ENCODE results near the gene EIF4H. TPM values are rescaled to one million over a fixed set of nuclear protein-coding genes. Genes with fewer than 3 reads are reported as not detected.

Gene EIF4H
- polyA plus RNA-seq, 2 of the 4 experiments (the other 2 are of a cell fraction), result 361 to 364 TPM

DNA sequence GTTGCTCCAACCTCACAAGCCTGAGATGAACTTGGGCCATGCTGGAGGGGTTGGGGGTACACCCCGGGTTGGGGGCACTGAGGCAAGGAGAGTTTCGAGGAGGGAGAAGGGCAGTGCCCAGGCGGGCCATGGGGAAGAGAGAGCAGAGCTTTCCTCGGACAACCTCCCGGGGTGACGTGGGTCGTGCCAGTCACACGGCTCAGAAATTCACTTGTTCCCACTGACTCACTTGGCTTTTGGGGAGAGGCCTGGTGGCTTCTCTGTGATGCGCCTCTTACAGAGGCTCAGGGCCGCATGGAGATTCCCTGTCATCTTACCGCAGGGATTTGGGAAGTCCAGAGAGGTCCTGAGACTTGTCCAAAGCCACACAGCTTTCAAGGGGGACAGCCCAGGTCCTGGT is 38.5 kb downstream of the EIF4H start:
- ATAC-seq, result no peak
- H3K9me3 ChIP-seq, result no peaks in the 10 kb centered on the region
- no peak for FAIRE-seq
- no peak overlapping the region for H3K27ac ChIP-seq
- ChIA-PET POLR2A (no interaction called here), CTCF (interaction anchor here (1.5 to 28.4 kb wide), 2 partner anchors 11 to 184 kb away, joined by 4 to 684 read pairs; no protein-coding TSS in a partner anchor)
- TF ChIP-seq BHLHE40 (IDR thresholded peaks at IDR 0.05; ENCODE audit: low read depth, low read length), result no peak
- TF ChIP-seq NR3C1 (IDR thresholded peaks at IDR 0.05), result no peak
- TF ChIP-seq JUNB (IDR thresholded peaks at IDR 0.05), result no peak
- no peak for TF ChIP-seq ZNF302 (CRISPR knock-in tag; IDR thresholded peaks at IDR 0.05)
- TF ChIP-seq RARB (CRISPR knock-in tag; IDR thresholded peaks at IDR 0.05), result no peak
- TF ChIP-seq RNF2 (IDR thresholded peaks at IDR 0.05; ENCODE audit: borderline replicate concordance, low read depth), result no peak
- TF ChIP-seq PHF8 (IDR thresholded peaks at IDR 0.05; ENCODE audit: borderline replicate concordance, low read depth), result no peak
- no peak for TF ChIP-seq KDM1A (IDR thresholded peaks at IDR 0.05; ENCODE audit: low read depth)
- no peak for TF ChIP-seq EP300 (IDR thresholded peaks at IDR 0.05)
- no peak for TF ChIP-seq HDAC2 (IDR thresholded peaks at IDR 0.05)
- TF ChIP-seq HEYL (CRISPR knock-in tag; IDR thresholded peaks at IDR 0.05), result no peak
- no peak for TF ChIP-seq KDM5A (IDR thresholded peaks at IDR 0.05)
- no peak for TF ChIP-seq POLR2AphosphoS2 (conservative IDR thresholded peaks at IDR 0.05; ENCODE audit: low read length)
- no peak for TF ChIP-seq TFCP2L1 (CRISPR knock-in tag; IDR thresholded peaks at IDR 0.05)
- TF ChIP-seq, protein P1, sequence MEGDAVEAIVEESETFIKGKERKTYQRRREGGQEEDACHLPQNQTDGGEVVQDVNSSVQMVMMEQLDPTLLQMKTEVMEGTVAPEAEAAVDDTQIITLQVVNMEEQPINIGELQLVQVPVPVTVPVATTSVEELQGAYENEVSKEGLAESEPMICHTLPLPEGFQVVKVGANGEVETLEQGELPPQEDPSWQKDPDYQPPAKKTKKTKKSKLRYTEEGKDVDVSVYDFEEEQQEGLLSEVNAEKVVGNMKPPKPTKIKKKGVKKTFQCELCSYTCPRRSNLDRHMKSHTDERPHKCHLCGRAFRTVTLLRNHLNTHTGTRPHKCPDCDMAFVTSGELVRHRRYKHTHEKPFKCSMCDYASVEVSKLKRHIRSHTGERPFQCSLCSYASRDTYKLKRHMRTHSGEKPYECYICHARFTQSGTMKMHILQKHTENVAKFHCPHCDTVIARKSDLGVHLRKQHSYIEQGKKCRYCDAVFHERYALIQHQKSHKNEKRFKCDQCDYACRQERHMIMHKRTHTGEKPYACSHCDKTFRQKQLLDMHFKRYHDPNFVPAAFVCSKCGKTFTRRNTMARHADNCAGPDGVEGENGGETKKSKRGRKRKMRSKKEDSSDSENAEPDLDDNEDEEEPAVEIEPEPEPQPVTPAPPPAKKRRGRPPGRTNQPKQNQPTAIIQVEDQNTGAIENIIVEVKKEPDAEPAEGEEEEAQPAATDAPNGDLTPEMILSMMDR (IDR thresholded peaks at IDR 0.05), result no peak
- no peak for TF ChIP-seq EHF (CRISPR knock-in tag; IDR thresholded peaks at IDR 0.05)
- TF ChIP-seq, protein P2, sequence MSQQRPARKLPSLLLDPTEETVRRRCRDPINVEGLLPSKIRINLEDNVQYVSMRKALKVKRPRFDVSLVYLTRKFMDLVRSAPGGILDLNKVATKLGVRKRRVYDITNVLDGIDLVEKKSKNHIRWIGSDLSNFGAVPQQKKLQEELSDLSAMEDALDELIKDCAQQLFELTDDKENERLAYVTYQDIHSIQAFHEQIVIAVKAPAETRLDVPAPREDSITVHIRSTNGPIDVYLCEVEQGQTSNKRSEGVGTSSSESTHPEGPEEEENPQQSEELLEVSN (IDR thresholded peaks at IDR 0.05; ENCODE audit: borderline replicate concordance, low read depth), result no peak
- TF ChIP-seq HOXB13 (CRISPR knock-in tag; IDR thresholded peaks at IDR 0.05; ENCODE audit: low read depth), result no peak
- DNase-seq (ENCODE audit: low read depth in 1 of 2, low spot score in 1 of 2), result no peak
- no peak overlapping the region for H3K4me2 ChIP-seq
- no peak overlapping the region for H3K4me3 ChIP-seq
- WGBS (ENCODE audit: missing lambda C conversion rate), result 85% methylated on average over 11 of the region's 11 CpGs
- H3K4me1 ChIP-seq, result peaks cover 19% of the 10 kb centered on the region

DNA sequence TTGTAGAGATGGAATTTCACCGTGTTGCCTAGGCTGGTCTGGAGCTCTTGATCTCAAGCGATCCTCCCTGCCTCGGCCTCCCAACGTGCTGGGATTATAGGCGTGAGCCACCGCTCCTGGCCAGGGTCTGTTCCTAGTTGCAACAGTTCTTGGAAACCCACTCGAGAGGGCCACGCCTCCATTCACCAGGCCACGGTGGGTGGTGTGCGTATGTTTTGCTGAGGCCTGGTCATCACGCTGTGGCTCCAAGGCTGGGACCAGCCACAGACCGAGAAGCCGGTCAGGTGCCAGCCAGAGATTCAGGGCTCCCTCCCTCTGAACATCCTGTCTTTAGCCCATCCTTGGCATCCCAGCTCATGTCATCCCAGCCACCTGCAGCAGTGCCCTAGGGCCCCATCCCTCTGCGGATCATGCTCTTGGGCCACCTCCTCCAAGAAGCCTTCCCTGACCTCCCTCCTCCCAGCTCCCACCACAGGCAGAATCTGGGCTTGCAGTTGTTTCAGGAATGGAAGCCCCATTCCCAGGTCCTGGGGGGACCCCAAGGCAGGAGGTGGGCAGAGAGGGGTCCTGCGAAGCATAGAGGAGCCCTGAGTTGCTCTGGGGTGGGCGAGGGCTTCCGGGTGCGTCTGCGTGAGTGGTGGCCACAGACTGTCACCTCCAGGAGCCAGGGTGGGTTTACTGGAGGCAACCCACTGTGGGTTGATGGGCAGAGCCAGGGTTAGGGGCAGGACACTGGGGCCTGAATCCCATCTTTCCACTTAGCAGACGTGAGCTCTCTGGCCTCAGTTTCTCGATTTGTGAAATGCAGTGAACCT is 40.9 kb downstream of the EIF4H start:
- ChIA-PET POLR2A (no interaction called here), CTCF (interaction anchor here (10.7 to 28.4 kb wide), 2 partner anchors 10 to 182 kb away, joined by 92 to 684 read pairs; no protein-coding TSS in a partner anchor)
- DNase-seq (ENCODE audit: low read depth in 1 of 2, low spot score in 1 of 2), result no peak
- Histone ChIP-seq H3K9me3 (no peaks in the 10 kb centered on the region), H3K27ac (no peak overlapping the region), H3K4me2 (no peak overlapping the region), H3K4me1 (peaks cover 12% of the 10 kb centered on the region), H3K4me3 (no peak overlapping the region)
- TF ChIP-seq, protein P3, sequence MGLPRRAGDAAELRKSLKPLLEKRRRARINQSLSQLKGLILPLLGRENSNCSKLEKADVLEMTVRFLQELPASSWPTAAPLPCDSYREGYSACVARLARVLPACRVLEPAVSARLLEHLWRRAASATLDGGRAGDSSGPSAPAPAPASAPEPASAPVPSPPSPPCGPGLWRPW (IDR thresholded peaks at IDR 0.05), result no peak
- peak; percentile 77 for TF ChIP-seq ZFP36 (IDR thresholded peaks at IDR 0.05; ENCODE audit: borderline replicate concordance, partially characterized antibody)
- TF ChIP-seq SMC3 (IDR thresholded peaks at IDR 0.05), result no peak
- 89% methylated on average over 20 of the region's 21 CpGs for WGBS (ENCODE audit: missing lambda C conversion rate)
- no peak for FAIRE-seq
- ATAC-seq, result no peak

DNA sequence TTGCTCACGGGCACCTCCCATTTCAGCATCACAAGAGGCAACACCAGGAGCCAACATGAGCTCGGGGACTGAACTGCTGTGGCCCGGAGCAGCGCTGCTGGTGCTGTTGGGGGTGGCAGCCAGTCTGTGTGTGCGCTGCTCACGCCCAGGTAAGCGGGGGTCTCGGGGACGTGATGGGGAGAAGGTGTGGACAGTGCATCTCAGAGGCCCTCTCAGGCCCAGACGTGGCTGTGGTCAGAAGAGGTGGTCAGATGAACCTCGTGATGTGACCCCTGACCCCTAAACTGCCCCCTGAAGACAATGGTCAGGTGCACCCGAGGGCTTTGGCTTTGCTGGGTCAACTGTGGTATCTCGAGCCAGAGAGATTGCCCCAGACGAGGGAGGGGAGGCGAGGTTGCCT is 41.8 kb downstream of the EIF4H start:
- ChIA-PET CTCF (interaction anchor here (0.6 to 28.4 kb wide), 3 partner anchors 11 to 181 kb away, joined by 3 to 684 read pairs (median 92); partner anchors contain the start of gene EIF4H), POLR2A (no interaction called here)
- TF ChIP-seq POLR2AphosphoS2 (conservative IDR thresholded peaks at IDR 0.05; ENCODE audit: low read length) (no peak), KDM5A (IDR thresholded peaks at IDR 0.05) (no peak), RFX5 (IDR thresholded peaks at IDR 0.05) (no peak), CBX2 (IDR thresholded peaks at IDR 0.05; ENCODE audit: borderline replicate concordance, low read depth) (no peak), CHD2 (IDR thresholded peaks at IDR 0.05; ENCODE audit: low read length, partially characterized antibody) (no peak), NFE2L2 (conservative IDR thresholded peaks at IDR 0.05; ENCODE audit: low read length) (no peak), EP300 (IDR thresholded peaks at IDR 0.05) (no peak), JUNB (IDR thresholded peaks at IDR 0.05) (no peak), BHLHE40 (IDR thresholded peaks at IDR 0.05; ENCODE audit: low read depth, low read length) (no peak)
- no peak overlapping the region for H3K4me2 ChIP-seq
- H3K27ac ChIP-seq, result no peak overlapping the region
- no peak overlapping the region for H3K4me3 ChIP-seq
- no peak for FAIRE-seq
- peaks cover 14% of the 10 kb centered on the region for H3K4me1 ChIP-seq
- DNase-seq (ENCODE audit: low read depth in 1 of 2, low spot score in 1 of 2), result no peak
- no peak for ATAC-seq
- 70% methylated on average over 15 of the region's 15 CpGs for WGBS (ENCODE audit: missing lambda C conversion rate)
- no peaks in the 10 kb centered on the region for H3K9me3 ChIP-seq
